ENCODE measurements around the gene NSUN6.
"Not testable (repeated sequence)": the region's sequence is repeated elsewhere in the genome, so short reads cannot be mapped to it uniquely, and the experiment has no call there.

The NSUN6 gene

GRCh38 chr10:18649364-18649959, 1.9 kb downstream of the NSUN6 start:
- TF ChIP-seq, protein P1, sequence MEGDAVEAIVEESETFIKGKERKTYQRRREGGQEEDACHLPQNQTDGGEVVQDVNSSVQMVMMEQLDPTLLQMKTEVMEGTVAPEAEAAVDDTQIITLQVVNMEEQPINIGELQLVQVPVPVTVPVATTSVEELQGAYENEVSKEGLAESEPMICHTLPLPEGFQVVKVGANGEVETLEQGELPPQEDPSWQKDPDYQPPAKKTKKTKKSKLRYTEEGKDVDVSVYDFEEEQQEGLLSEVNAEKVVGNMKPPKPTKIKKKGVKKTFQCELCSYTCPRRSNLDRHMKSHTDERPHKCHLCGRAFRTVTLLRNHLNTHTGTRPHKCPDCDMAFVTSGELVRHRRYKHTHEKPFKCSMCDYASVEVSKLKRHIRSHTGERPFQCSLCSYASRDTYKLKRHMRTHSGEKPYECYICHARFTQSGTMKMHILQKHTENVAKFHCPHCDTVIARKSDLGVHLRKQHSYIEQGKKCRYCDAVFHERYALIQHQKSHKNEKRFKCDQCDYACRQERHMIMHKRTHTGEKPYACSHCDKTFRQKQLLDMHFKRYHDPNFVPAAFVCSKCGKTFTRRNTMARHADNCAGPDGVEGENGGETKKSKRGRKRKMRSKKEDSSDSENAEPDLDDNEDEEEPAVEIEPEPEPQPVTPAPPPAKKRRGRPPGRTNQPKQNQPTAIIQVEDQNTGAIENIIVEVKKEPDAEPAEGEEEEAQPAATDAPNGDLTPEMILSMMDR (IDR thresholded peaks at IDR 0.05; ENCODE audit: low read length, missing control alignments) = no peak
- DNase-seq (ENCODE audit: low read depth) = no peak
- peak overlapping the region; percentile 83 for H3K4me3 ChIP-seq (replicated peaks; ENCODE audit: low read depth, low read length)

GRCh38 chr10:18647945-18648344, 3.4 kb downstream of the NSUN6 start:
- TF ChIP-seq, protein P1 (IDR thresholded peaks at IDR 0.05; ENCODE audit: low read length, missing control alignments) = no peak
- H3K4me3 ChIP-seq (replicated peaks; ENCODE audit: low read depth, low read length) = no peak overlapping the region
- no peak for DNase-seq (ENCODE audit: low read depth)

GRCh38 chr10:18647151-18647550, 4.2 kb downstream of the NSUN6 start:
- TF ChIP-seq, protein P1 (IDR thresholded peaks at IDR 0.05; ENCODE audit: low read length, missing control alignments) = no peak
- no peak overlapping the region for H3K4me3 ChIP-seq (replicated peaks; ENCODE audit: low read depth, low read length)
- DNase-seq (ENCODE audit: low read depth) = no peak

DNA sequence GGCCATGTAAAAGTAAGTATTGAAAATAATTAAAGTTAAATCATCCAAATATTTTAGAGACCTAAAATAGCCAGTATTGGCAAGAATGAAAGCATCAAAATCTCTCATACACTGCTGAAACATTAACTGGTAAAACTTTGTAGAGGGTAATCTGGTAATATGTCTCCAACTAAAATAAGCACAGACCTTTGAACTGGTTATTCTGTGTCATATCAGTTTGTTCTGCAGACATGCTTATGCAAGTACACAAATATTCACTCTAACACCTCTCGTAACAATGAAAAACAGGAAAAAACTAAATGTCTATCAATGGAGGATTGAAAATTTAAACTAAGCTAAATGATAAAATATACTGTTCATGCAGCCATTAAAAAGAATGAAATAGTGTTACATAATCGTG, 11.7 kb downstream of the NSUN6 start:
- H3K4me3 ChIP-seq (replicated peaks; ENCODE audit: low read depth, low read length); DNase-seq (ENCODE audit: low read depth): not testable (repeated sequence)

- not testable (repeated sequence) for H3K4me3 ChIP-seq (replicated peaks; ENCODE audit: low read depth, low read length); DNase-seq (ENCODE audit: low read depth)
These were observed 14.0 kb downstream of the NSUN6 start for GRCh38 chr10:18637400-18637799.

- DNase-seq (ENCODE audit: low read depth) = no peak
- H3K4me3 ChIP-seq (replicated peaks; ENCODE audit: low read depth, low read length) = no peak overlapping the region
- TF ChIP-seq, protein P1 (IDR thresholded peaks at IDR 0.05; ENCODE audit: low read length, missing control alignments) = no peak
These were observed 15.4 kb downstream of the NSUN6 start for GRCh38 chr10:18635995-18636394.

GRCh38 chr10:18632500-18632899, 18.9 kb downstream of the NSUN6 start:
- H3K4me3 ChIP-seq (replicated peaks; ENCODE audit: low read depth, low read length); DNase-seq (ENCODE audit: low read depth): not testable (repeated sequence)

DNA sequence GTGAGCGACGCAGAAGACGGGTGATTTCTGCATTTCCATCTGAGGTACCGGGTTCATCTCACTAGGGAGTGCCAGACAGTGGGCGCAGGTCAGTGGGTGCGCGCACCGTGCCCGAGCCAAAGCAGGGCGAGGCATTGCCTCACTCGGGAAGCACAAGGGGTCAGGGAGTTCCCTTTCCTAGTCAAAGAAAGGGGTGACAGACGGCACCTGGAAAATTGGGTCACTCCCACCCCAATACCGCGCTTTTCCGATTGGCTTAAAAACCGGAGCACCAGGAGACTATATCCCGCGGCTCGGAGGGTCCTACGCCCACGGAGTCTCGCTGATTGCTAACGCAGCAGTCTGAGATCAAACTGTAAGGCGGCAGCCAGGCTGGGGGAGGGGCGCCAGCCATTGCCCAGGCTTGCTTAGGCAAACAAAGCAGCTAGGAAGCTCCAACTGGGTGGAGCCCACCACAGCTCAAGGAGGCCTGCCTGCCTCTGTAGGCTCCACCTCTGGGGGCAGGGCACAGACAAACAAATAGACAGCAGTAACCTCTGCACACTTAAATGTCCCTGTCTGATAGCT, 23.9 kb downstream of the NSUN6 start:
- peak overlapping the region; percentile 64 for H3K4me3 ChIP-seq (replicated peaks; ENCODE audit: low read depth, low read length)
- peak; percentile 77 for DNase-seq (ENCODE audit: low read depth)

DNA sequence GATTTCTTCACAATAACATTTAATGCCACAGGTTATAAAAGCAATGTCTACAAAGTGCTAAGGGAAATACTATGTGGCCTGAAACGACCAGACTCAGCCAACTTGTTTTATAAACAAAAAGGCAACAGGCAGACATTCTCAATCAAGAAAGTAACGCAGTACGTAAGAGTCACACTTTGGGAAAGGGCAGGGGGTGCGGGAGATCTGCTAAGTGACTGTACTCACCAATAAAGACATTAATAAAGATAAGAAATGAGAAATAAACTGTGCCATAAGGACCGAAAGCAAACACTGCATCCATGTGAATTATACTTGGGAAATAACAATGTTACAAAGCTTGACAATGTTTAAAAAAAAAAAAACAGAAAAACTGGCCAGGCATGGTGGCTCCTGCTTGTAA, 25.5 kb downstream of the NSUN6 start:
- H3K4me3 ChIP-seq (replicated peaks; ENCODE audit: low read depth, low read length) = no peak overlapping the region
- TF ChIP-seq, protein P1 (IDR thresholded peaks at IDR 0.05; ENCODE audit: low read length, missing control alignments) = no peak
- no peak for DNase-seq (ENCODE audit: low read depth)

- not testable (repeated sequence) for H3K4me3 ChIP-seq (replicated peaks; ENCODE audit: low read depth, low read length)
- DNase-seq (ENCODE audit: low read depth) = peak; percentile 49
These were observed 27.7 kb downstream of the NSUN6 start for GRCh38 chr10:18623671-18624070.

All from fibroblast of pulmonary artery (primary cell).